Measurements from ENCODE around the gene ZNF394.
"Not testable (repeated sequence)": the region's sequence is repeated elsewhere in the genome, so short reads cannot be mapped to it uniquely, and the experiment has no call there.

ZNF394 gene

DNA sequence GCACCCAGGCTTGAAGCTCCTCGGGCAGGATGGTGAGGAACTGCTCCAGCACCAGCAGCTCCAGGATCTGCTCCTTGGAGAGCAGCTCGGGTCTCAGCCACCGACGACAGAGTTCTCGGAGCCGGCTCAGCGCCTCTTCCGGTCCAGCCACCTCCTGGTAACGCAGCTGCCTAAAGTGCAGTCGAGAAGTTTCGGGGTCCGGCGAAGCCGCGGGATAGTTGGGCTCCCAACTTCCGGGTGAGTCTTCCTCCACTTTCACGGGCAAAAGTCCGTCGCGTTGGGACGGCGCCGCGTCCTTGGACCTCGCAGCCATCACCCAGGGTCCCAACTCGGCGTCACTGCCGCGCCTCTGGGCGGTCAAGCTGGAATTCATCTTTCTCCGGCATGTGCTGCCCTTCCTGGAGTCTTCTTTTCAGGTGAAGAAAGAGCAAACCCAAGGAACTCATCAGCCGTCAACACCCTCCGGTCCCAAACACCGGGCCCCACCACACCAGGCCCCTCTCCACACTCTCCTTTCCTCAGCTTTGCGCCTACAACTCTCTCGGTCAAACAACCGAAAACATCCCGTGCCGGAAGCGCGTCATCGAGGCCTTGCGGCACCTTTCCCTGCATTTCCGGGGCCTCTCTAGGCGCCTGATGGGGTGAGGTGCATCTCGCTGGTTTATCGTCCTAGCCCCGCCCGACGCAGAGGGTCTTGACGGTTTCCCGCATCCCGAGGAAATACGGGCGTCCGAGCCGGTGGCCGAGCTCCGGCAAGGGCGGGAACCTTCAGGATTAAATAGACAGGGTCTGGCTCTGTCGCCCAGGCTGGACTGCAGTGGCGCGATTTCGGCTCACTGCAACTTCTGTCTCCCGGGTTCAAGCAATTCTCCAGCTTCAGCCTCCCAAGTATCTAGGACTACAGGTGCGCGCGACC lies at the start of gene ZNF394:
Gene ZNF394, minus strand, starts transcription at position 561 of the 916 bp plus-strand sequence. Its CDS starts 188 bp downstream, at position 373.
- Histone ChIP-seq H3K4me2 (ENCODE audit: low read length) (peak within 1 kb of the TSS; percentile 88), H3F3A (ENCODE audit: control insufficient read depth, insufficient read depth) (peaks cover 9% of the 10 kb centered on the region), H3K9me2 (replicated peaks; ENCODE audit: control insufficient read depth, low read length) (no peaks in the 10 kb centered on the region), H3K36me3 (ENCODE audit: control insufficient read depth, low read length) (peaks cover 53% of the 10 kb centered on the region), H3K27ac (ENCODE audit: low read depth, low read length) (peak within 1 kb of the TSS; percentile 79), H3K79me2 (ENCODE audit: control insufficient read depth, low read length) (peaks cover 67% of the 10 kb centered on the region), H3K4me3 (ENCODE audit: low read length) (peak within 1 kb of the TSS; percentile 96), H3K4me1 (ENCODE audit: control insufficient read depth, low read length) (peaks cover 27% of the 10 kb centered on the region), H3K9me3 (ENCODE audit: control insufficient read depth, insufficient read depth, low read length) (peaks cover 10% of the 10 kb centered on the region; the same call in 1 of the 2 replicates), H4K20me1 (ENCODE audit: control insufficient read depth, insufficient read depth, low read depth, low read length) (peaks cover 17% of the 10 kb centered on the region), H3K27me3 (ENCODE audit: control insufficient read depth, low read length) (no peaks in the 10 kb centered on the region)
- TF ChIP-seq, protein P1, sequence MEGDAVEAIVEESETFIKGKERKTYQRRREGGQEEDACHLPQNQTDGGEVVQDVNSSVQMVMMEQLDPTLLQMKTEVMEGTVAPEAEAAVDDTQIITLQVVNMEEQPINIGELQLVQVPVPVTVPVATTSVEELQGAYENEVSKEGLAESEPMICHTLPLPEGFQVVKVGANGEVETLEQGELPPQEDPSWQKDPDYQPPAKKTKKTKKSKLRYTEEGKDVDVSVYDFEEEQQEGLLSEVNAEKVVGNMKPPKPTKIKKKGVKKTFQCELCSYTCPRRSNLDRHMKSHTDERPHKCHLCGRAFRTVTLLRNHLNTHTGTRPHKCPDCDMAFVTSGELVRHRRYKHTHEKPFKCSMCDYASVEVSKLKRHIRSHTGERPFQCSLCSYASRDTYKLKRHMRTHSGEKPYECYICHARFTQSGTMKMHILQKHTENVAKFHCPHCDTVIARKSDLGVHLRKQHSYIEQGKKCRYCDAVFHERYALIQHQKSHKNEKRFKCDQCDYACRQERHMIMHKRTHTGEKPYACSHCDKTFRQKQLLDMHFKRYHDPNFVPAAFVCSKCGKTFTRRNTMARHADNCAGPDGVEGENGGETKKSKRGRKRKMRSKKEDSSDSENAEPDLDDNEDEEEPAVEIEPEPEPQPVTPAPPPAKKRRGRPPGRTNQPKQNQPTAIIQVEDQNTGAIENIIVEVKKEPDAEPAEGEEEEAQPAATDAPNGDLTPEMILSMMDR (IDR thresholded peaks at IDR 0.05; ENCODE audit: low read depth, low read length, poor library complexity, severe bottlenecking) = peak; percentile 38
- TF ChIP-seq EZH2phosphoT487 (IDR thresholded peaks at IDR 0.05; ENCODE audit: borderline replicate concordance, low read length) = no peak

DNA sequence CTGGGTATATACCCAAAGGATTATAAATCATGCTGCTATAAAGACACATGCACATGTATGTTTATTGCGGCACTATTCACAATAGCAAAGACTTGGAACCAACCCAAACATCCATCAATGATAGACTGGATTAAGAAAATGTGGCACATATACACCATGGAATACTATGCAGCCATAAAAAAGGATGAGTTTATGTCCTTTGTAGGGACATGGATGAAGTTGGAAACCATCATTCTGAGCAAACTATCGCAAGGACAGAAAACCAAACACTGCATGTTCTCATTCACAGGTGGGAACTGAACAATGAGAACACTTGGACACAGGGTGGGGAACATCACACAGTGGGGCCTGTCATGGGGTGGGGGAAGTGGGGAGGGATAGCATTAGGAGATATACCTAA lies 49.5 kb upstream of the ZNF394 start:
- not testable (repeated sequence) for H3K27ac ChIP-seq (ENCODE audit: low read depth, low read length); H4K20me1 ChIP-seq (ENCODE audit: control insufficient read depth, insufficient read depth, low read depth, low read length); H3K9me2 ChIP-seq (replicated peaks; ENCODE audit: control insufficient read depth, low read length); H3K27me3 ChIP-seq (ENCODE audit: control insufficient read depth, low read length); H3K4me3 ChIP-seq (ENCODE audit: low read length); H3K4me2 ChIP-seq (ENCODE audit: low read length); H3K9me3 ChIP-seq (ENCODE audit: control insufficient read depth, insufficient read depth, low read length)
- H3K36me3 ChIP-seq (ENCODE audit: control insufficient read depth, low read length) = peaks cover 39% of the 10 kb centered on the region
- peaks cover 42% of the 10 kb centered on the region for H3K79me2 ChIP-seq (ENCODE audit: control insufficient read depth, low read length)
- H3K4me1 ChIP-seq (ENCODE audit: control insufficient read depth, low read length) = peaks cover 22% of the 10 kb centered on the region
- peaks cover 30% of the 10 kb centered on the region for H3F3A ChIP-seq (ENCODE audit: control insufficient read depth, insufficient read depth)

DNA sequence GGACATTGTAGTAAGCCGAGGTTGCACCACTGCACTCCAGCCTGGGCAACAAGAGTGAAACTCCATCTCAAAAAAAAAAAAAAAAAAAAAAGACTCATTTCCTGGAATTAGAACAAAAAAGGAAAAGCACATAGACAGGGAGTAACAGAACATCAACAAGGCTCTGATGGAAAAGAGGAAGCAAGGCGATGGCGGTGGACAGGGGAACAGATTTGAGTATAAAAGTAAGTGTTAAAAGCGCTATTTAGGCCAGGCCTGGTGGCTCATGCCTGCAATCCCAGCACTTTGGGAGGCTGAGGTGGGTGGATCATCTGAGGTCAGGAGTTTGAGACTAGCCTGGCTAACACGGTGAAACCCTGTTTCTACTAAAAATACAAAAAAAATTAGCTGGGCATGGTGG lies 45.2 kb upstream of the ZNF394 start:
- Histone ChIP-seq H3K9me3 (ENCODE audit: control insufficient read depth, insufficient read depth, low read length) (peaks cover 19% of the 10 kb centered on the region), H3K36me3 (ENCODE audit: control insufficient read depth, low read length) (peaks cover 25% of the 10 kb centered on the region), H3F3A (ENCODE audit: control insufficient read depth, insufficient read depth) (peaks cover 14% of the 10 kb centered on the region)
- not testable (repeated sequence) for H3K79me2 ChIP-seq (ENCODE audit: control insufficient read depth, low read length); H3K27me3 ChIP-seq (ENCODE audit: control insufficient read depth, low read length); H3K4me2 ChIP-seq (ENCODE audit: low read length); H3K4me1 ChIP-seq (ENCODE audit: control insufficient read depth, low read length); H3K27ac ChIP-seq (ENCODE audit: low read depth, low read length); H4K20me1 ChIP-seq (ENCODE audit: control insufficient read depth, insufficient read depth, low read depth, low read length); H3K4me3 ChIP-seq (ENCODE audit: low read length); H3K9me2 ChIP-seq (replicated peaks; ENCODE audit: control insufficient read depth, low read length)

DNA sequence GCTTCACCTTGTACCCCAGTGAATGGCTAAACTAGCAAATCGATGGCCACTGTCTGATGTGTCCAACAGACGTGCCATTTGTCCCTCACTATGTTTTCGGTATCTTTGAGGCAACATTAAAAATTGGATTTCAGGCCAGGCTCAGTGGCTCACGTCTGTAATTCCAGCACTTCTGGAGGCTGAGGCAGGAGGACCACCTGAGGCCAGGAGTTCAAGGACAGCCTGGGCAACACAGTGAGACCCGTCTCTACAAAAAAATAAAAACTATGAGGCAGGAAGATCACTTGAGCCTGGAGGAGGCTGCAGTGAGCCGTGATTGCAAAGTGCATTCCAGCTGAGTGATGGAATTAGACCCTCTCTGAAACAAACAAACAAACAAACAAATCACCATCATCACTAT lies 43.8 kb upstream of the ZNF394 start:
- Histone ChIP-seq H3K4me2 (ENCODE audit: low read length) (no peak overlapping the region), H3K27ac (ENCODE audit: low read depth, low read length) (no peak overlapping the region), H3K79me2 (ENCODE audit: control insufficient read depth, low read length) (0 out of 2 replicates have a peak, but pooled peaks cover 3% of the 10 kb centered on the region), H3K9me3 (ENCODE audit: control insufficient read depth, insufficient read depth, low read length) (peaks cover 19% of the 10 kb centered on the region), H3K9me2 (replicated peaks; ENCODE audit: control insufficient read depth, low read length) (no peaks in the 10 kb centered on the region), H3K4me3 (ENCODE audit: low read length) (no peak overlapping the region), H3F3A (ENCODE audit: control insufficient read depth, insufficient read depth) (peaks cover 14% of the 10 kb centered on the region), H3K36me3 (ENCODE audit: control insufficient read depth, low read length) (peaks cover 25% of the 10 kb centered on the region), H4K20me1 (ENCODE audit: control insufficient read depth, insufficient read depth, low read depth, low read length) (no peaks in the 10 kb centered on the region), H3K4me1 (ENCODE audit: control insufficient read depth, low read length) (no peaks in the 10 kb centered on the region), H3K27me3 (ENCODE audit: control insufficient read depth, low read length) (no peaks in the 10 kb centered on the region)
- no peak for TF ChIP-seq EZH2phosphoT487 (IDR thresholded peaks at IDR 0.05; ENCODE audit: borderline replicate concordance, low read length)
- TF ChIP-seq, protein P1 (IDR thresholded peaks at IDR 0.05; ENCODE audit: low read depth, low read length, poor library complexity, severe bottlenecking) = no peak
